Liver (tissue), 9 donors: ENCODE results near the gene TMTC1. TPM values are rescaled to one million over a fixed set of nuclear protein-coding genes. Genes with fewer than 3 reads are reported as not detected.

Experiments
- DNase-seq: peaks from one replicate; pipeline ENCODE4 v3.0.0-alpha.2; 2017; ENCODE audit warnings: low spot score
- H3K27ac ChIP-seq, 2 donors: one replicate each; pipeline ENCODE4 v1.7.0; 2013; ENCODE audit warnings: inconsistent platforms in 2 of 2, low read length in 2 of 2, control low read depth in 1 of 2, low read depth in 1 of 2, mild to moderate bottlenecking in 1 of 2
- H3K27me3 ChIP-seq, 4 donors: one replicate each; pipeline versions ENCODE4 v1.6.1 to v1.7.0; 2013; ENCODE audit warnings: low read length in 3 of 4, inconsistent platforms in 1 of 4, mild to moderate bottlenecking in 1 of 4, moderate library complexity in 1 of 4; ENCODE audit not compliant: control insufficient read depth in 4 of 4, insufficient read depth in 4 of 4
- H3K36me3 ChIP-seq, 4 donors: one replicate each; pipeline versions ENCODE4 v1.6.1 to v1.7.0; 2013; ENCODE audit warnings: low read length in 3 of 4, mild to moderate bottlenecking in 3 of 4, low read depth in 1 of 4, moderate library complexity in 1 of 4; ENCODE audit not compliant: control insufficient read depth in 4 of 4, insufficient read depth in 3 of 4
- H3K4me1 ChIP-seq, 4 donors: one replicate each; pipeline versions ENCODE4 v1.6.1 to v1.7.0; 2013; ENCODE audit warnings: low read length in 3 of 4, mild to moderate bottlenecking in 3 of 4, moderate library complexity in 1 of 4; ENCODE audit not compliant: control insufficient read depth in 4 of 4, insufficient read depth in 4 of 4
- H3K4me3 ChIP-seq, 3 donors: one replicate each; pipeline versions ENCODE4 v1.6.1 to v1.7.0; 2013; ENCODE audit warnings: low read length in 3 of 3, control low read depth in 1 of 3, low read depth in 1 of 3, mild to moderate bottlenecking in 1 of 3
- H3K9ac ChIP-seq, 2 donors: one replicate each; pipeline ENCODE4 v1.7.0; 2013; ENCODE audit warnings: low read length in 2 of 2, mild to moderate bottlenecking in 2 of 2, moderate library complexity in 2 of 2, control low read depth in 1 of 2, low read depth in 1 of 2
- H3K9me3 ChIP-seq, 4 donors: one replicate each; pipeline versions ENCODE4 v1.6.1 to v1.7.0; 2013; ENCODE audit warnings: low read length in 3 of 4; ENCODE audit not compliant: control insufficient read depth in 4 of 4
- EGR1 ChIP-seq, 2 donors: IDR thresholded peaks; 2 replicates each; pipeline ENCODE4 v1.6.1; 2016 to 2018; ENCODE audit warnings: antibody characterized with exemption in 2 of 2, low read depth in 2 of 2
- FOXA1 ChIP-seq: IDR thresholded peaks from 2 replicates; pipeline ENCODE4 v1.6.1; 2016; ENCODE audit warnings: antibody characterized with exemption
- FOXA2 ChIP-seq: IDR thresholded peaks from 2 replicates; pipeline ENCODE4 v1.6.1; 2016; ENCODE audit warnings: antibody characterized with exemption
- GABPA ChIP-seq, 2 donors: IDR thresholded peaks in 1 of 2; conservative IDR thresholded peaks in 1 of 2; 2 replicates each; pipeline ENCODE4 v1.6.1; 2016; ENCODE audit warnings: antibody characterized with exemption in 2 of 2, mild to moderate bottlenecking in 1 of 2, moderate library complexity in 1 of 2
- HNF4A ChIP-seq, 2 donors: conservative IDR thresholded peaks; 2 replicates each; pipeline ENCODE4 v1.6.1; 2016; ENCODE audit warnings: antibody characterized with exemption in 2 of 2, mild to moderate bottlenecking in 2 of 2
- HNF4G ChIP-seq: IDR thresholded peaks from 2 replicates; pipeline ENCODE4 v1.6.1; 2016; ENCODE audit warnings: antibody characterized with exemption
- JUND ChIP-seq, 2 donors: IDR thresholded peaks; 2 replicates each; pipeline ENCODE4 v1.6.1; 2016; ENCODE audit warnings: antibody characterized with exemption in 2 of 2
- NR2F2 ChIP-seq: IDR thresholded peaks from 2 replicates; pipeline ENCODE4 v1.6.1; 2016; ENCODE audit warnings: antibody characterized with exemption
- RAD21 ChIP-seq, 2 donors: IDR thresholded peaks; 2 replicates each; pipeline ENCODE4 v1.6.1; 2016; ENCODE audit warnings: antibody characterized with exemption in 2 of 2, mild to moderate bottlenecking in 2 of 2
- RXRA ChIP-seq, 2 donors: IDR thresholded peaks; 2 replicates each; pipeline ENCODE4 v1.6.1; 2017 to 2018; ENCODE audit warnings: antibody characterized with exemption in 2 of 2, mild to moderate bottlenecking in 1 of 2
- SP1 ChIP-seq: IDR thresholded peaks from 2 replicates; pipeline ENCODE4 v1.6.1; 2018; ENCODE audit warnings: antibody characterized with exemption, mild to moderate bottlenecking
- TAF1 ChIP-seq: conservative IDR thresholded peaks from 2 replicates; pipeline ENCODE4 v1.6.1; 2016; ENCODE audit warnings: antibody characterized with exemption, mild to moderate bottlenecking
- YY1 ChIP-seq: IDR thresholded peaks from 2 replicates; pipeline ENCODE4 v1.6.1; 2016; ENCODE audit warnings: antibody characterized with exemption, mild to moderate bottlenecking
- WGBS: extraction: QIAGEN DNeasy Blood & Tissue Kit; methylation state at CpG from one replicate; pipeline ENCODE4 v1.1.7; 2013; 5-methylcytosine and 5-hydroxymethylcytosine counted together
- polyA plus RNA-seq, 2 donors: library from polyadenylated mRNA; stranded (reverse) in 1 of 2; unstranded in 1 of 2; fragments of 200-250 nt in 1 of 2; fragments of >200 nt in 1 of 2; fragmentation: Nextera tagmentation in 1 of 2; extraction: Ambion mirVana in 1 of 2; gene quantifications; one replicate each; pipeline versions ENCODE4 v1.2.1 to v1.2.3, GENCODE V29; 2013 to 2015
- total RNA-seq, 2 donors: library from RNA; depleted of rRNA; stranded (reverse); fragments of >200 nt; gene quantifications; one replicate each; pipeline ENCODE4 v1.2.3, GENCODE V29; 2014
- TF ChIP-seq, protein P1 (sequence below): IDR thresholded peaks from 2 replicates; pipeline ENCODE4 v1.6.1; 2016; ENCODE audit warnings: antibody characterized with exemption
- TF ChIP-seq, protein P2 (sequence below): fragments of 150-350 bp; IDR thresholded peaks from 2 replicates; pipeline ENCODE4 v1.5.1; 2017; ENCODE audit warnings: improper control_type of control experiment, low read depth, low read length; ENCODE audit not compliant: missing input control
- TF ChIP-seq, protein P3 (sequence below): IDR thresholded peaks from 2 replicates; pipeline ENCODE4 v1.6.1; 2016; ENCODE audit warnings: antibody characterized with exemption, mild to moderate bottlenecking
- TF ChIP-seq, protein P4 (sequence below): IDR thresholded peaks from 2 replicates; pipeline ENCODE4 v1.6.1; 2016; ENCODE audit warnings: antibody characterized with exemption
- TF ChIP-seq, protein P5 (sequence below): IDR thresholded peaks from 2 replicates; pipeline ENCODE4 v1.6.1; 2016; ENCODE audit warnings: antibody characterized with exemption
- donor health status: healthy.
- donor health status: healthy.
- donor health status: healthy.
- donor health status: healthy.
- donor health status: healthy.

The TMTC1 gene
- total and polyA plus RNA-seq, 4 donors = 0.76 to 3.3 (median 2.1) TPM

DNA sequence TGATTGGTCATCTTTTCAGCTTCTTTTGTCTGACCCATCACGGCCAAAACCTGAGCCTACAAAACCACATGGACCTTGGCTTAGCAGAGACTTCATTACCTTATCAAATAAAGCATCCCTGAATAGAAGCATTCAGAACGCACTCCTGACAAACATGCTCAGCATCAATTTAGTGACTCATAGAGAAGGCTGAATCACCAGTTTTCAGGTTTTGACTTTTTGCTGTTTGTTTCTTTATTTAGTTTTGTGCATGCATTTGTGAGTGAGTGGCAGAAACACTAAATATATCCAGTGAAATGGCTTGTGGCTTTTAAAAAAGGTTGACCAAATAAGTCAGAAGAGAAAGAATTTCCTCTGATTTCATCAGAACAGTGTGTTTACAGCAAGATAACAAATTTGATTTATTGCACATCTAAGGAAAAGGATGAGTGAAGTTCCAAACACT, 267.3 kb downstream of the TMTC1 start:
- Histone ChIP-seq H3K36me3 (peaks cover 0 to under 1% (median 0%) of the 10 kb centered on the region in 4 donors), H3K4me1 (peaks cover 0 to 10% (median 2%) of the 10 kb centered on the region in 4 donors), H3K27me3 (no peaks in the 10 kb centered on the region), H3K9me3 (no peaks in the 10 kb centered on the region), H3K9ac (no peak overlapping the region), H3K27ac (no peak overlapping the region), H3K4me3 (no peak overlapping the region)
- TF ChIP-seq HNF4G (no peak), TAF1 (no peak), RXRA (IDR thresholded peaks at IDR 0.05) (no peak), JUND (IDR thresholded peaks at IDR 0.05) (no peak), FOXA2 (no peak)
- TF ChIP-seq, protein P1, sequence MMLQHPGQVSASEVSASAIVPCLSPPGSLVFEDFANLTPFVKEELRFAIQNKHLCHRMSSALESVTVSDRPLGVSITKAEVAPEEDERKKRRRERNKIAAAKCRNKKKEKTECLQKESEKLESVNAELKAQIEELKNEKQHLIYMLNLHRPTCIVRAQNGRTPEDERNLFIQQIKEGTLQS = no peak
- TF ChIP-seq, protein P2, sequence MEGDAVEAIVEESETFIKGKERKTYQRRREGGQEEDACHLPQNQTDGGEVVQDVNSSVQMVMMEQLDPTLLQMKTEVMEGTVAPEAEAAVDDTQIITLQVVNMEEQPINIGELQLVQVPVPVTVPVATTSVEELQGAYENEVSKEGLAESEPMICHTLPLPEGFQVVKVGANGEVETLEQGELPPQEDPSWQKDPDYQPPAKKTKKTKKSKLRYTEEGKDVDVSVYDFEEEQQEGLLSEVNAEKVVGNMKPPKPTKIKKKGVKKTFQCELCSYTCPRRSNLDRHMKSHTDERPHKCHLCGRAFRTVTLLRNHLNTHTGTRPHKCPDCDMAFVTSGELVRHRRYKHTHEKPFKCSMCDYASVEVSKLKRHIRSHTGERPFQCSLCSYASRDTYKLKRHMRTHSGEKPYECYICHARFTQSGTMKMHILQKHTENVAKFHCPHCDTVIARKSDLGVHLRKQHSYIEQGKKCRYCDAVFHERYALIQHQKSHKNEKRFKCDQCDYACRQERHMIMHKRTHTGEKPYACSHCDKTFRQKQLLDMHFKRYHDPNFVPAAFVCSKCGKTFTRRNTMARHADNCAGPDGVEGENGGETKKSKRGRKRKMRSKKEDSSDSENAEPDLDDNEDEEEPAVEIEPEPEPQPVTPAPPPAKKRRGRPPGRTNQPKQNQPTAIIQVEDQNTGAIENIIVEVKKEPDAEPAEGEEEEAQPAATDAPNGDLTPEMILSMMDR = no peak
- 71% methylated on average over 2 of the region's 2 CpGs for WGBS
- DNase-seq = no peak

DNA sequence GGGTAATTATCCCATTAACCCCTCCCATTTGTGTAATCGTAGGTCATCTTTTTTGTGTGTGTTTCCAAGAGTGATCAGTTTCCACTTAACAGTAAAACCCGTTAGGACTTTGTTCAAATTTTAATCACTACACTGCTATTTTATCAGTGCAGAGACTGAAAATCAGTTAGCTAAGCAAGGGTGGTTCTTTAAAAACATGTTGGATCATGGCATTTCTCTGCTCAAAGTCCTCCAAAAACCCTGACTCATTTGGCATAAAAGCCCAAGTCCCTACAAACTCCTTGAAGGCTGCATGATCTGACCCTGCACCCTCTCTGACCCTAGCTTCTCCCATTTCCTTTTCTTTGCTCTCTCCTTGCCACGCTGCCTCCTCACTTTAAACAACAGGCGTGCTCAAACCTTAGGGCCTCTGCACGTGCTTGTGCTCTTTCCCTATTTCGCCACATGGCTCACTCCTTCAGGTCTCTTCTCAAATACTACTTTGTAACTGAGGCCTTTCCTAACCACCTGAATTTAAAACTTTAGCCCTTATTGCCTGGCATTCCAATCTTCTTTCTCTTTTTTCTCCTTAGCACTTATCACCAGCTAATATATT, 273.1 kb downstream of the TMTC1 start:
- DNase-seq = no peak
- Histone ChIP-seq H3K9ac (no peak overlapping the region), H3K36me3 (peaks cover 0 to 8% (median 0%) of the 10 kb centered on the region in 4 donors), H3K27me3 (no peaks in the 10 kb centered on the region), H3K9me3 (no peaks in the 10 kb centered on the region), H3K4me3 (no peak overlapping the region), H3K4me1 (no peaks in the 10 kb centered on the region), H3K27ac (no peak overlapping the region)
- TF ChIP-seq, protein P3, sequence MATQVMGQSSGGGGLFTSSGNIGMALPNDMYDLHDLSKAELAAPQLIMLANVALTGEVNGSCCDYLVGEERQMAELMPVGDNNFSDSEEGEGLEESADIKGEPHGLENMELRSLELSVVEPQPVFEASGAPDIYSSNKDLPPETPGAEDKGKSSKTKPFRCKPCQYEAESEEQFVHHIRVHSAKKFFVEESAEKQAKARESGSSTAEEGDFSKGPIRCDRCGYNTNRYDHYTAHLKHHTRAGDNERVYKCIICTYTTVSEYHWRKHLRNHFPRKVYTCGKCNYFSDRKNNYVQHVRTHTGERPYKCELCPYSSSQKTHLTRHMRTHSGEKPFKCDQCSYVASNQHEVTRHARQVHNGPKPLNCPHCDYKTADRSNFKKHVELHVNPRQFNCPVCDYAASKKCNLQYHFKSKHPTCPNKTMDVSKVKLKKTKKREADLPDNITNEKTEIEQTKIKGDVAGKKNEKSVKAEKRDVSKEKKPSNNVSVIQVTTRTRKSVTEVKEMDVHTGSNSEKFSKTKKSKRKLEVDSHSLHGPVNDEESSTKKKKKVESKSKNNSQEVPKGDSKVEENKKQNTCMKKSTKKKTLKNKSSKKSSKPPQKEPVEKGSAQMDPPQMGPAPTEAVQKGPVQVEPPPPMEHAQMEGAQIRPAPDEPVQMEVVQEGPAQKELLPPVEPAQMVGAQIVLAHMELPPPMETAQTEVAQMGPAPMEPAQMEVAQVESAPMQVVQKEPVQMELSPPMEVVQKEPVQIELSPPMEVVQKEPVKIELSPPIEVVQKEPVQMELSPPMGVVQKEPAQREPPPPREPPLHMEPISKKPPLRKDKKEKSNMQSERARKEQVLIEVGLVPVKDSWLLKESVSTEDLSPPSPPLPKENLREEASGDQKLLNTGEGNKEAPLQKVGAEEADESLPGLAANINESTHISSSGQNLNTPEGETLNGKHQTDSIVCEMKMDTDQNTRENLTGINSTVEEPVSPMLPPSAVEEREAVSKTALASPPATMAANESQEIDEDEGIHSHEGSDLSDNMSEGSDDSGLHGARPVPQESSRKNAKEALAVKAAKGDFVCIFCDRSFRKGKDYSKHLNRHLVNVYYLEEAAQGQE = no peak
- TF ChIP-seq JUND (IDR thresholded peaks at IDR 0.05) = no peak
- TF ChIP-seq HNF4G = no peak
- TF ChIP-seq, protein P4, sequence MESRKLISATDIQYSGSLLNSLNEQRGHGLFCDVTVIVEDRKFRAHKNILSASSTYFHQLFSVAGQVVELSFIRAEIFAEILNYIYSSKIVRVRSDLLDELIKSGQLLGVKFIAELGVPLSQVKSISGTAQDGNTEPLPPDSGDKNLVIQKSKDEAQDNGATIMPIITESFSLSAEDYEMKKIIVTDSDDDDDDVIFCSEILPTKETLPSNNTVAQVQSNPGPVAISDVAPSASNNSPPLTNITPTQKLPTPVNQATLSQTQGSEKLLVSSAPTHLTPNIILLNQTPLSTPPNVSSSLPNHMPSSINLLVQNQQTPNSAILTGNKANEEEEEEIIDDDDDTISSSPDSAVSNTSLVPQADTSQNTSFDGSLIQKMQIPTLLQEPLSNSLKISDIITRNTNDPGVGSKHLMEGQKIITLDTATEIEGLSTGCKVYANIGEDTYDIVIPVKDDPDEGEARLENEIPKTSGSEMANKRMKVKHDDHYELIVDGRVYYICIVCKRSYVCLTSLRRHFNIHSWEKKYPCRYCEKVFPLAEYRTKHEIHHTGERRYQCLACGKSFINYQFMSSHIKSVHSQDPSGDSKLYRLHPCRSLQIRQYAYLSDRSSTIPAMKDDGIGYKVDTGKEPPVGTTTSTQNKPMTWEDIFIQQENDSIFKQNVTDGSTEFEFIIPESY = no peak
- no peak for TF ChIP-seq HNF4A (conservative IDR thresholded peaks at IDR 0.05)
- no peak for TF ChIP-seq YY1
- TF ChIP-seq RAD21 (IDR thresholded peaks at IDR 0.05) = no peak
- no peak for TF ChIP-seq RXRA (IDR thresholded peaks at IDR 0.05)
- no peak for TF ChIP-seq EGR1 (IDR thresholded peaks at IDR 0.05; ENCODE audit: low read depth in 2 of 2)
- TF ChIP-seq, protein P2 = no peak
- no peak for TF ChIP-seq TAF1
- TF ChIP-seq NR2F2 = no peak
- TF ChIP-seq GABPA (IDR thresholded peaks at IDR 0.05 in 1 of 2, conservative IDR thresholded peaks at IDR 0.05 in 1 of 2) = no peak
- TF ChIP-seq, protein P1 = no peak
- no peak for TF ChIP-seq FOXA2
- TF ChIP-seq, protein P5, sequence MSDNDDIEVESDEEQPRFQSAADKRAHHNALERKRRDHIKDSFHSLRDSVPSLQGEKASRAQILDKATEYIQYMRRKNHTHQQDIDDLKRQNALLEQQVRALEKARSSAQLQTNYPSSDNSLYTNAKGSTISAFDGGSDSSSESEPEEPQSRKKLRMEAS = no peak
- TF ChIP-seq SP1 = no peak
- no peak for TF ChIP-seq FOXA1
- 92% methylated on average over 6 of the region's 6 CpGs for WGBS
